ENCODE measurements around the gene INTS11. TPM values are rescaled to one million over a fixed set of nuclear protein-coding genes. Genes with fewer than 3 reads are reported as not detected.
A peak's percentile ranks its signal among the peaks of the same experiment; 100 is the strongest.

INTS11 gene
- total and polyA plus RNA-seq, 2 donors from 2014 or later = 73.6 to 100 TPM

DNA sequence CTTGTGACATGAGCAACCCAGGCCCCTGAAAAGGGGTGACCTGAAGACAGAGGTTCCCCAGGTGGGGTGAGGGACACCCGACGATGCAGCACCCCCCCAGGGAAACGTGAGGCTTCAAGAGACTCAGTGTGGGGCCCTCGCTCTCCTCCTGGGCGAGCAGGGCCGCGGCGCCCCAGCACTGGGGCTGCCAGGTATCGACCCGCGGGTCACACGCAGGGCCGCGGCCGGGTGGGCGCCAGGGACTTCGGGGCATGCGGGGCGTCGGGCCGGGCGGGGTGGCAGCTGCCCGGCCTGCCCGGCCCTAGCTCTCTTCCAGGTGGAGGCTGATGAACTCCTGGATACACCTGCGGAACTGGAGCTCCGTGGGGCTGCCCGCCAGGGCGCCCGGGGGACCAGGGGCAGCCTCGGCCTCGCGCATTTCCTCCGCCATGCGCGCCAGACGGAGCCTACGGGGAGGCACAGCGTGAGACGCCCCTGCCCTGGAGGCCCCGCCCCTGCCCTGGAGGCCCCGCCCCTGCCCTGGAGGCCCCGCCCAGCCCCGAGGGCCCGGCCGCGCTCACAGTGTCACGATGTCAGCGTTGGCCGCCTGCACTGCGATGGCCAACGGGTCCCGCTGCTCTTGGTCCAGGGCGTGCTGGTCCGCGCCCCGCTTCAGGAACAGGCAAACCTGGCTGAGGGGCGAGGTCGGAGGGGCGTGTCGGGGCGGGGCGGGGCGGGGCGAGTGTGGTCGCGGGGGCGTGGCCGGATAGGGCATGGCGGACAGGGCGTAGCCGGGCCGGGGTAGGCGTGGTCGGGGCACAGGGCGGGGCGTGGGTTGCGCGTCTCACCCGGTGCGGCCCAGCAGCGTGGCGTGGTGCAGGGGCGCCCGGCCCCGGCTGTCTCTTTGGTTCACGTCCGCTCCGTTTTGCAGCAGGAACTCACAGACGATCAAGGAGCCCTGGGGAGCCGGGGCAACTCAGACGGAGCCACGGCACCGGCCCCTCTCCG is 30.9 kb downstream of the INTS11 start:
- Histone ChIP-seq H3K4me3 (ENCODE audit: low read length in 3 of 3) (no peak overlapping the region), H3K9me3 (ENCODE audit: control insufficient read depth in 2 of 3, insufficient read depth in 1 of 3, low read length in 3 of 3) (no peaks in the 10 kb centered on the region), H3K36me3 (ENCODE audit: control insufficient read depth in 2 of 3, insufficient read depth in 3 of 3, low read length in 3 of 3) (no peaks in the 10 kb centered on the region), H3K4me1 (ENCODE audit: control insufficient read depth in 2 of 3, insufficient read depth in 2 of 3, low read depth in 1 of 3, low read length in 3 of 3) (peaks cover 0 to 5% (median 0%) of the 10 kb centered on the region in 3 donors), H3K27ac (ENCODE audit: low read depth in 2 of 2, low read length in 2 of 2) (no peak overlapping the region), H3K9ac (ENCODE audit: low read length in 3 of 3) (no peak overlapping the region), H3K27me3 (ENCODE audit: control insufficient read depth, insufficient read depth, low read length) (no peaks in the 10 kb centered on the region)
- FAIRE-seq = no peak
- intact Hi-C loops (cut with DNase I) = loop anchor here (10.0 kb wide), 1 partner anchor 169 kb away; no protein-coding TSS in a partner anchor
- TF ChIP-seq, protein P1, sequence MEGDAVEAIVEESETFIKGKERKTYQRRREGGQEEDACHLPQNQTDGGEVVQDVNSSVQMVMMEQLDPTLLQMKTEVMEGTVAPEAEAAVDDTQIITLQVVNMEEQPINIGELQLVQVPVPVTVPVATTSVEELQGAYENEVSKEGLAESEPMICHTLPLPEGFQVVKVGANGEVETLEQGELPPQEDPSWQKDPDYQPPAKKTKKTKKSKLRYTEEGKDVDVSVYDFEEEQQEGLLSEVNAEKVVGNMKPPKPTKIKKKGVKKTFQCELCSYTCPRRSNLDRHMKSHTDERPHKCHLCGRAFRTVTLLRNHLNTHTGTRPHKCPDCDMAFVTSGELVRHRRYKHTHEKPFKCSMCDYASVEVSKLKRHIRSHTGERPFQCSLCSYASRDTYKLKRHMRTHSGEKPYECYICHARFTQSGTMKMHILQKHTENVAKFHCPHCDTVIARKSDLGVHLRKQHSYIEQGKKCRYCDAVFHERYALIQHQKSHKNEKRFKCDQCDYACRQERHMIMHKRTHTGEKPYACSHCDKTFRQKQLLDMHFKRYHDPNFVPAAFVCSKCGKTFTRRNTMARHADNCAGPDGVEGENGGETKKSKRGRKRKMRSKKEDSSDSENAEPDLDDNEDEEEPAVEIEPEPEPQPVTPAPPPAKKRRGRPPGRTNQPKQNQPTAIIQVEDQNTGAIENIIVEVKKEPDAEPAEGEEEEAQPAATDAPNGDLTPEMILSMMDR (IDR thresholded peaks at IDR 0.05; ENCODE audit: borderline replicate concordance, extremely low read depth, insufficient read depth) = no peak
- DNase-seq = peak in 2 of 5 donors; percentile 48 to 78

DNA sequence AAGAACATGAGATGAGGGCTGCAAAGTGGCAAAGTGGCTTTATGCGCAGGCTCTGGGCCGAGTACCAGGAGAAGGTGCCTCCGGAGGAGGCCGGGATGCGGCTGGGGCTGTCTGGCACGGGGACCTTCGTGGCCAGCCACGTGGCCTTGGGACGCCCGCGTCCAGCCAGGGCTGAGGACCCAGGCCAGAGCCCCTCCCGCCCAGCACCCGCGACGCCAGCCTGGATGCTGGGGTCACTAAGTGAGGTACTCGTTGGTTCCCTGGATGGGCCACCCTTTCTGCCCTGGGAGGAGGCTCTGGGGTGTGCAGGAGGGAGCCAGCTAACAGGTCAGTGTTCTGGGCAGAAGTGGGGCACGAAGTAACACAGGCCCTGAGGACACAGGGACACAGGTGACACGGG is 31.6 kb downstream of the INTS11 start:
- no peak for FAIRE-seq
- H3K27me3 ChIP-seq (ENCODE audit: control insufficient read depth, insufficient read depth, low read length) = no peaks in the 10 kb centered on the region

DNA sequence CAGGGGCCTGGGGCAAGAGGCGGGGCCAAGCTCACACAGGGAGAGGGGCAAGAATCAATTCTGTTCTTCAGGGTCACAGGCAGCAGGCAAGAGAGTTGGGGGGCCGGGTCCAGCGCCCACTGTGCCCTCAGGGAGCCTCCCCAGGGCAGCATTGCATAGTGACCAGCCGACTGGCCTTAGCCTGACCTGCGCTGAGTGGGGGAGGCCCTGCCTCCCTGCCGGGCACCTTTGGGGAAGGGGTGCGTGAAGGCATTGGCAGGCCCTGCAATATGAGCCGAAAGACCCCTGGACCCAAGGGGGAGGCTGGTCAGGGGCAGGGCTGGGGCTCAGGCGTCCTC is 32.0 kb downstream of the INTS11 start:
- intact Hi-C loops (cut with DNase I) = loop anchor here (10.0 kb wide), 1 partner anchor 168 kb away; no protein-coding TSS in a partner anchor
- Histone ChIP-seq H3K4me3 (ENCODE audit: low read length in 3 of 3) (no peak overlapping the region), H3K9ac (ENCODE audit: low read length in 3 of 3) (no peak overlapping the region), H3K27ac (ENCODE audit: low read depth in 2 of 2, low read length in 2 of 2) (no peak overlapping the region), H3K9me3 (ENCODE audit: control insufficient read depth in 2 of 3, insufficient read depth in 1 of 3, low read length in 3 of 3) (no peaks in the 10 kb centered on the region), H3K36me3 (ENCODE audit: control insufficient read depth in 2 of 3, insufficient read depth in 3 of 3, low read length in 3 of 3) (no peaks in the 10 kb centered on the region), H3K4me1 (ENCODE audit: control insufficient read depth in 2 of 3, insufficient read depth in 2 of 3, low read depth in 1 of 3, low read length in 3 of 3) (peaks cover 0 to 5% (median 0%) of the 10 kb centered on the region in 3 donors), H3K27me3 (ENCODE audit: control insufficient read depth, insufficient read depth, low read length) (no peaks in the 10 kb centered on the region)
- no peak for FAIRE-seq
- no peak for DNase-seq
- TF ChIP-seq, protein P1 (IDR thresholded peaks at IDR 0.05; ENCODE audit: borderline replicate concordance, extremely low read depth, insufficient read depth) = no peak

More for the DNA sequence above, 31.6 kb downstream of the INTS11 start:
- no peak overlapping the region for H3K9ac ChIP-seq (ENCODE audit: low read length in 3 of 3)
- intact Hi-C loops (cut with DNase I) = loop anchor here (10.0 kb wide), 1 partner anchor 168 kb away; no protein-coding TSS in a partner anchor
- H3K36me3 ChIP-seq (ENCODE audit: control insufficient read depth in 2 of 3, insufficient read depth in 3 of 3, low read length in 3 of 3) = no peaks in the 10 kb centered on the region
- peaks cover 0 to 5% (median 0%) of the 10 kb centered on the region in 3 donors for H3K4me1 ChIP-seq (ENCODE audit: control insufficient read depth in 2 of 3, insufficient read depth in 2 of 3, low read depth in 1 of 3, low read length in 3 of 3)
- no peak overlapping the region for H3K4me3 ChIP-seq (ENCODE audit: low read length in 3 of 3)
- H3K27ac ChIP-seq (ENCODE audit: low read depth in 2 of 2, low read length in 2 of 2) = no peak overlapping the region
- no peaks in the 10 kb centered on the region for H3K9me3 ChIP-seq (ENCODE audit: control insufficient read depth in 2 of 3, insufficient read depth in 1 of 3, low read length in 3 of 3)
- TF ChIP-seq, protein P1 (IDR thresholded peaks at IDR 0.05; ENCODE audit: borderline replicate concordance, extremely low read depth, insufficient read depth) = no peak
- DNase-seq = no peak
